Rectal smooth muscle tissue (tissue), 1 donor: ENCODE measurements around the gene ASPG.

Source experiments
- H3K27ac ChIP-seq: one replicate; pipeline ENCODE4 v1.7.0; 2013; ENCODE audit warnings: low read depth, low read length, inconsistent platforms
- H3K27me3 ChIP-seq: one replicate; pipeline ENCODE4 v1.7.0; 2013; ENCODE audit warnings: low read length; ENCODE audit not compliant: control insufficient read depth, insufficient read depth
- H3K36me3 ChIP-seq: one replicate; pipeline ENCODE4 v1.7.0; 2013; ENCODE audit warnings: low read length; ENCODE audit not compliant: control insufficient read depth, insufficient read depth
- H3K4me1 ChIP-seq: one replicate; pipeline ENCODE4 v1.7.0; 2013; ENCODE audit warnings: low read length; ENCODE audit not compliant: control insufficient read depth, insufficient read depth
- H3K4me3 ChIP-seq: one replicate; pipeline ENCODE4 v1.7.0; 2013; ENCODE audit warnings: low read length
- H3K9ac ChIP-seq: one replicate; pipeline ENCODE4 v1.7.0; 2013; ENCODE audit warnings: low read length

Gene ASPG

DNA sequence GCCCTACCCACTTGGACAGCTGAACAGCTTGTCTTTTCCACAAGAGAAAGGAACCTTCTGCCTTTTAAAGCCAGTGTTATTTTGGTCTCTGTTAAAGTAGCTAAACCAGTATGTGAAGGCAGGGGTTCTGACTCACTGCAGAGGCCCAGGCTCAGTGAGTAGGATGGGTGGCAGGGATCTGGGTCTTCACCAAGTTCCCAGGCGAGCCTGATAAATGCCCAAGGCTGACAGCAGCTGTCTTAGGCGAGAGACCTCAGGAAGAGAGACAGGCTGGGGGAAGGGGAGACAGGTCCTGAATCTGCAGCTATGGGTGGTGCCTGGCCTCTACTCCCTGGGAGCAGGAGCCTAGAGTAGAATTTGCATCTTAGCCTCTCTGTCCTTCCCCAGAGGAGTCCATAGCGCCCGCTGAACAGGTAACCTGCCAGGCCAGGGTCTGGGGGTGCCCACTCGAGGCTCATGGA, 34.8 kb downstream of the ASPG start:
- H3K36me3 ChIP-seq = no peaks in the 10 kb centered on the region
- no peaks in the 10 kb centered on the region for H3K4me1 ChIP-seq
- H3K27me3 ChIP-seq = peaks cover 18% of the 10 kb centered on the region
- no peak overlapping the region for H3K27ac ChIP-seq
- H3K9ac ChIP-seq = no peak overlapping the region
- H3K4me3 ChIP-seq = no peak overlapping the region

DNA sequence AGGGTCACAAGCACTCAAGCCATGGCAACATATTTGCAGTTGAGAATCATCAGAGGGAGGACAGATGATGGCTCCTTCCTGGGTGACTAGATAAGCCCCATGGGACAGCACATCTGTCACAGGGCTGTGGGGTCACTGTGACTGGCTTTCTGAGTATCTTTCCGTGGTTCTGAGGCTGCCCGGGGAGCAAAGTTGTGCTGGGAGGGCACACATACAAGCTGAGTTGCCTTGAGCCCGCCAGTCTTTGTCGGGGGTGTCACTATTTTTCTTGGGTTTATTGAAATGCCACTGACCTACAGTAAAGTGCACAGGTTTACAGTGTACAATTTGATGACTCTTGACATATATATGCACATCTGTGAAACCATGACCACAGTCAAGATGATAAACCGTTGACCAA, 35.6 kb downstream of the ASPG start:
- Histone ChIP-seq H3K27ac (no peak overlapping the region), H3K27me3 (peaks cover 16% of the 10 kb centered on the region), H3K4me1 (no peaks in the 10 kb centered on the region), H3K4me3 (no peak overlapping the region), H3K36me3 (no peaks in the 10 kb centered on the region), H3K9ac (no peak overlapping the region)

DNA sequence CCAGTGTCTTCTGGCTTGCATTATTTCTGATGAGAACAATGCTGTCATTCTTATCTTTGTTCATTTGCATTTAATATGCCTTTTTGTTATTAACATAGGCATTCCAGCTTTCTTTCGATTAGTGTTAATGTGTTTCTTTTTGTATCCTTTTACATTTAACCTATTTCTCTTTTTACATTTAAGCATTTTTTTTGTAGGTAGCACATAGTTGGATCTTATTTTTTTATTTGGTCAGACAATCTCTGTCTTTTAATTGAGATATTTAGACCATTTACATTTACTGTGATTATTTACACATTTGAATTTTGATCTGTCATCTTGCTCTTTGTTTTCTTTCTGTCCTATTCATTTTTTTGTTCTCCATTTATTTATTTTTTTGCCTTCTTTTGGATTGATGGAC, 38.4 kb downstream of the ASPG start:
- H3K4me3 ChIP-seq = no peak overlapping the region
- H3K4me1 ChIP-seq = no peaks in the 10 kb centered on the region
- H3K27me3 ChIP-seq = peaks cover 6% of the 10 kb centered on the region
- H3K27ac ChIP-seq = no peak overlapping the region
- H3K36me3 ChIP-seq = no peaks in the 10 kb centered on the region
- H3K9ac ChIP-seq = no peak overlapping the region

DNA sequence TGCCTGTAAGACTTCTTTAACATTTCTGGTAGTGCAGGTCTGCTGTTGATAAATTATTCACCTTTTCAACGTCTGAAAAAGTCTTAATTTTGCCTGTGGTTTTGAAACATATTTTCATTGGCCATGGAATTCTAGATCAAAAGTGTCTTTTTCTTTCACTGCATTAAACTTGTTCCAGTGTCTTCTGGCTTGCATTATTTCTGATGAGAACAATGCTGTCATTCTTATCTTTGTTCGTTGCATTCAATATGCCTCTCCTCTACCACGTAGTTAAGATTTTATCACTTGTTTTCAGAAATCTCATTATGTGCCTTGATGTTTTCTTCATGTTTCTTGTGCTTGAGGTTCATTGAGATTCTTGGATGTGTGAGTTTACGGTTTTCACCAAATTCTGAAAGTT, 39.5 kb downstream of the ASPG start:
- H3K4me1 ChIP-seq = no peaks in the 10 kb centered on the region
- H3K4me3 ChIP-seq = no peak overlapping the region
- no peaks in the 10 kb centered on the region for H3K27me3 ChIP-seq

DNA sequence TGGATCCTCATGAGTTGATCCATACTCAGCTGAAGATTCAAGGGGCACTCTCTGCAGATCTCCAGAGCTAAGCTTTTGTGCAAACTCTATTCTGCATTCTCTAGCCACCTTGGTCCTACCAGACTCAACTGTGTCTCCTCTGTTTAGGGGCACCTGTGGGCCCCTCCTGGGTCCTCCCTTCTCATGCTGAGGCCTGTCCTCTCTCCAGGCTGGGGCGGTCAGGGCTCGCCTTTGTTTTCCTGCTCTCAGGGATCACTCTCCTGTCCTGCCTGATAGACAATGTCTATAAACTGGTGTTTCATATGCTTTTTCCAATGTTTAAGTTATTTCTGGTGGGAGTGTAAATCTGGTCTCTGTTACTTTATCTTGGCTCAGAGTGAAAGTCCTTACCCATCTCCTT, 41.3 kb downstream of the ASPG start:
- H3K27me3 ChIP-seq = peaks cover 3% of the 10 kb centered on the region
- no peak overlapping the region for H3K9ac ChIP-seq
- H3K4me1 ChIP-seq = no peaks in the 10 kb centered on the region
- no peaks in the 10 kb centered on the region for H3K36me3 ChIP-seq
- no peak overlapping the region for H3K4me3 ChIP-seq
- no peak overlapping the region for H3K27ac ChIP-seq

More for the DNA sequence above, 39.5 kb downstream of the ASPG start:
- H3K27ac ChIP-seq = no peak overlapping the region
- H3K9ac ChIP-seq = no peak overlapping the region
- H3K36me3 ChIP-seq = no peaks in the 10 kb centered on the region

DNA sequence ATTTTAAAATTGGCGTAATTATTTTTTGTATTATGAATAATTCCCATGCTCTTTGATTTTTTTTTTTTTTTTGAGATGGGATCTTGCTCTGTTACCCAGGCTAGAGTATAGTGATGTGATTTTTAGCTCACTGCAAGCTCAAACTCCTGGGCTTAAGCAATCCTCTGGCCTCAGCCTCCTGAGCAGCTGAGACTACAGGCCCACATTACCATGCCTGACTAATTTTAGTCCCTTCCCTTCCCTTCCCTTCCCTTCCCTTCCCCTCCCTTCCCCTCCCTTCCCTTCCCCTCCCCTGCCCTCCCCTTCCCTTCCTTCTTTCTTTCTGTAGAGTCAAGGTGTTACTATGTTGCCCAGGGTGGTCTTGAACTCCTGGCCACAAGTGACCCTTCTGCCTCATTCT, 43.5 kb downstream of the ASPG start:
- Histone ChIP-seq H3K4me3 (no peak overlapping the region), H3K27ac (no peak overlapping the region), H3K4me1 (no peaks in the 10 kb centered on the region), H3K9ac (no peak overlapping the region), H3K36me3 (no peaks in the 10 kb centered on the region), H3K27me3 (peaks cover 3% of the 10 kb centered on the region)

DNA sequence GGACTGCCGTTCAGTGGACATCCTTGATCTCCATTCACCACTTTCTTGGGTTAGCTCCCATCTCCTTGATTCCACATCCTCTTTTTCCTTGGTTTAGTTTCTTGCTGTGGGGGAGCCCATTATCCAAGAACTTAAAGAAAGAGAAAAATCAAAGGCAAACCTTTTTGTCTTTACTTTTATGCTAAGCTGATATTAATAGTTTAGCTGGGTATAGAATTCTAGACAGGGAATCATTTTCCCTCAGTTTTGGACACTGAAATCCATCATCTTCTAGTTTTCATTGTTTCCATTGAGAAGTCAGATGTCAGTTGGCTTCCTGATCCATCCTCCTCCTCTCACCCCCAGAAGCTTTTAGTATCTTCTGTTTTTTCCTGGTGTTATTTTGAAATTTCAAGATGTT, 44.1 kb downstream of the ASPG start:
- no peak overlapping the region for H3K4me3 ChIP-seq
- peaks cover 5% of the 10 kb centered on the region for H3K27me3 ChIP-seq
- H3K9ac ChIP-seq = no peak overlapping the region
- H3K4me1 ChIP-seq = no peaks in the 10 kb centered on the region
- no peak overlapping the region for H3K27ac ChIP-seq
- no peaks in the 10 kb centered on the region for H3K36me3 ChIP-seq

DNA sequence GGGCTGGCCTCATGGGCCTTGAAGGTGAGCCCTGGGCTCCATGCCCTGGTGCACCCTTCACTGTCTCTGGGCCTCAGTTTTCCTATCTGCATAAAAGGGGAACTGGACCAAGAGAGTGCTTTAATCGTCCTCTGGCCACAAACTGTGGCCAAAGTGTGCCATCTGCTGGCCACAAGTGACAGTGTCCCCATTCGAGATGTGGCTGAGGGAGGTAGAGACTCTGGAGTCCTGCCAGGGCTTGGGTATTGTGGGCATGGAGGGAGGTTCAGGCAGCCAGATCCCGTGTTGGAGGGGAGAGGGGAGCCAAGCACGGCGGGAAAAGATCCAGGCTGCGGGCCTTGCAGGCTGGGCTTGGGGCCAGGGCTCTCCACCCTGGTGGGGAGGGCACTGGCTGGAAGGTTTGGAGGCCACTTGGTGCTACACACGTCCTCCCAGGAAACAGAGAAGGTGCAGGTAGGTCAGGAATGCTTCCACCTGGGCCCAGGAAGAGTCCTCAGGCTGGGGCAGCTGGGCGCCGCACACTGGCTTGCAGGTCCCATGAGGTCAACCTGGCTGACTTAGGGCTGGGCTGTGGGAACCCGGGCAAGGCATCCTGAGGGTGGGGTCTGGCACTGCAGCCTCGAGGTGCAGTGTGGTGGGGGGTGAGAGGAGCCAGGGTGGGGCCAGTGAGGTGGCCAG, 45.6 kb downstream of the ASPG start:
- Histone ChIP-seq H3K4me1 (no peaks in the 10 kb centered on the region), H3K27me3 (peaks cover 11% of the 10 kb centered on the region), H3K27ac (no peak overlapping the region), H3K4me3 (no peak overlapping the region), H3K9ac (no peak overlapping the region), H3K36me3 (no peaks in the 10 kb centered on the region)

DNA sequence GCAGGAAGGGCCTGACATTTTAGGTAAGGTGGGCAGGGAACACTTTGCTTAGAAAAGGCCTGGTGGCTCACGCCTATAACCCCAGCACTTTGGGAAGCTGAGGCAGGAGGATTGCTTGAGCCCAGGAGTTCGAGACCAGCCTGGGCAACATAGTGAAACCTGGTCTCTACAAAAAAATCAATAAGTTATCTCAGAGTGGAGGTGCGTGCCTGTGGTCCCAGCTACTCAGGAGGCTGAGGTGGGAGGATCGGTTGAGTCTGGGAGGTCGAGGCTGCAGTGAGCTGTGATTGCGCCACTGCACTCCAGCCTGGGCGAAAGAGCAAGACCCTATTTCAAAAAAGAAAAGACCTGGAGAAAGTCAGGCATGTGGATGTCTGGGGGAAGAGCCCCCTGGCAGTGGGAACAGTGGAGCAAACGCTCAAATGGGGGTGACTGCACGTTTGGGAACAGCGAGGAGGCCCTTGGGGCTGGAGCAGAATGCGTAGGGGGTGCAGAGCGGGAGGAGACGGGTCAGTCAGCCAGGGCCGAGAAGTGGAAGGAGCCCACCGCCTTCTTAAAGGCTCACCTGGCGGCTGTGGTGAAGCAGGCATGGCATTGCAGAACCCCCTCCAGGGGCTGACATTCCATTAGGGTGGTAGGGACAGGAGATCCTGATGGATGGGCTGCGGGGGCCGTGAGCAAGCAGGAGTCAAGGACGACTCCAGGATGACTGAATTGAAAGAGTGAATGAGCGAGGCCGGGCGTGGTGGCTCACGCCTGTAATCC, 46.6 kb downstream of the ASPG start:
- Histone ChIP-seq H3K9ac (no peak overlapping the region), H3K4me1 (peaks cover 4% of the 10 kb centered on the region), H3K4me3 (no peak overlapping the region), H3K27ac (no peak overlapping the region), H3K36me3 (no peaks in the 10 kb centered on the region), H3K27me3 (peaks cover 20% of the 10 kb centered on the region)

DNA sequence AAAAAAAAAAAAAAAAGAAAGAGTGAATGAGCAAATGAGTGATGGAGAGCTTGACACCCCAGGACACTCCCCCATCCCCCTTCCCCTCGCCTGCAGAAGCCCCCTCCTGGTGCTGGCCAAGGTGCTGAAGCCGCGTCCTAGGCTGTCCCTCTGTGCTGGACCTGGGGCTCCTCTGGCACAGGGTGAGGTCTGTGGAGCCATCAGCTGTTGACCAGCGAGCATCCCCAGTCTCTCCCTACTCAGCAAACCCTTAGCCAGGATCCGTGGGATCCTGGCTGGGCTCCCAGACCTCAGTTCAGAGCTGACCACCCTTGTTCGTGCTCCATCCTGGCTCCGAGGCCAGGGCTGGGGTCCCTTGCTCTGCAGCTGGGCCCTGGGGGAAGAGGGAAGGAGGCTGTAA, 47.5 kb downstream of the ASPG start:
- H3K27me3 ChIP-seq = peaks cover 21% of the 10 kb centered on the region
- no peak overlapping the region for H3K9ac ChIP-seq

DNA sequence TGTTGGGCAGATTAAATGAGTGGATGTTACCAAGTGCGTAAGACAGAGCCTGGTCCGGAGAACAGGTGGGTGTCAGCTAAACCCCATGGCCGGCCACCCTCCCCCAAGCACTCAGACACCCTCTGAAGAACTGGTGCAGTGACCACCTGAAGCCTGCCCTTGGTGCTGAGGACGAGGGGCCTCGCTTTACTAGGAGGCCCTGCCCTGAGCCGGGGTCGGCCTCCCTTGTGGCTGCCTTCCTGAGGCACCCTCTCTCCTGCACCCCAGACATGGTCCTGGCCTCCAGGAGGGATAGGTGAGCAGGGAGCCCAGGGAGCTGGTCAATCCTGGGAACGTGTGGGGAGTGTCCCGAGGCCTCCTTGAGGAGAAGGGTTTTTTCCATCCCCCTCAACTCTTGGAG, 48.0 kb downstream of the ASPG start:
- peaks cover 4% of the 10 kb centered on the region for H3K4me1 ChIP-seq
- no peak overlapping the region for H3K9ac ChIP-seq
- H3K4me3 ChIP-seq = no peak overlapping the region
- no peaks in the 10 kb centered on the region for H3K36me3 ChIP-seq
- H3K27ac ChIP-seq = no peak overlapping the region
- H3K27me3 ChIP-seq = peaks cover 21% of the 10 kb centered on the region

More for the DNA sequence above, 47.5 kb downstream of the ASPG start:
- Histone ChIP-seq H3K36me3 (no peaks in the 10 kb centered on the region), H3K27ac (no peak overlapping the region), H3K4me3 (no peak overlapping the region), H3K4me1 (peaks cover 4% of the 10 kb centered on the region)

DNA sequence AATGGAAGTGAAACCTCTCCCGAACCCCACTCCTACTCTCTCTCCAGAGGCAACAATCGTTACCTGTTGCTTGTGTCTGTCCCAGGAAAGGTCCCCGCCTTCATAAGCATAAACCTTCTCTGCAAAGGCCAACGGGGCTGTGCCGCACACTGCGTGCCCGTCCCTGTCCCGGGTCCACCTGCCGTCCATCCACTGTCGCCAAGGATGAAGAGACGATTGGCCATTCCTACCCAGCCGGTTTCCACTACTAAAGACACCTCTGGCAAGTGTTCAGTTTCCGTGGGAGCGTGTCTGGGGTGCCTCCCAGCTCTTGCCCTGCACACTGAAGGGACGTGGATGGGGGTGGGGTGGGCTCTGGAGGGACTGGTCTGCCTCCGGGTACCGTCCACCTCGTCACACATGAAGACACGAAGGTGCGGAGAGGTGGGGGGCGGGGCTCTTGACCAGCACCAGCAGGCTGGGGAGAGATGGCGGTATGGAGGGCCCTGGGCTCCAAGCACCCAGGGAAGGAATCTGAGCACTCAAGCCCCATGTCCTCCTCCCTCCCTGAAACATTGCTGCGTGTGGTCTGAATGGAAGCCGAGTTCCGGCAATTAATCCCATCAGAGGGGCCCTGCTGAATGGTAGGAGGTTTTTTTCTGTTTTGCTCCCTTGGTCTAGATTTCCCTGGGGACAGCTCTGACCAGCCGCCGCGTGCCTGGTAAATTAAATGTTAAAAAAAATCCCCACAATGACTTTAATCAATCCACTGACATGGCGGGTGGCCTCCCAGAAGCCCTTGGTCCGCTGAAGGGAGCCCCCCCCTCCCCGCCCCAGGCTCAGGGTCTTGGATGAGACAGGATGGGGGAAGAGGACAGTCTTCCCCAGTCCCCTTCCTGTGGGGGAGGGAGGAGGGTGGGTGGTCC, 48.8 kb downstream of the ASPG start:
- H3K4me1 ChIP-seq = peaks cover 4% of the 10 kb centered on the region
- H3K9ac ChIP-seq = no peak overlapping the region
- H3K27me3 ChIP-seq = peaks cover 23% of the 10 kb centered on the region
- no peaks in the 10 kb centered on the region for H3K36me3 ChIP-seq
- H3K27ac ChIP-seq = no peak overlapping the region
- no peak overlapping the region for H3K4me3 ChIP-seq
